Activated effector memory CD4-positive, alpha-beta T cell treated with anti-CD3 and anti-CD28 coated beads, Interleukin-2, amount 50 U/mL, for 16 hours (primary cell): Measurements from ENCODE around the gene TMEM131L.
"Not testable (repeated sequence)": the region's sequence is repeated elsewhere in the genome, so short reads cannot be mapped to it uniquely, and the experiment has no call there.

ENCODE experiments used
- DNase-seq: peaks from one replicate; pipeline ENCODE4 v3.0.0-alpha.2; 2020

Gene TMEM131L

DNA sequence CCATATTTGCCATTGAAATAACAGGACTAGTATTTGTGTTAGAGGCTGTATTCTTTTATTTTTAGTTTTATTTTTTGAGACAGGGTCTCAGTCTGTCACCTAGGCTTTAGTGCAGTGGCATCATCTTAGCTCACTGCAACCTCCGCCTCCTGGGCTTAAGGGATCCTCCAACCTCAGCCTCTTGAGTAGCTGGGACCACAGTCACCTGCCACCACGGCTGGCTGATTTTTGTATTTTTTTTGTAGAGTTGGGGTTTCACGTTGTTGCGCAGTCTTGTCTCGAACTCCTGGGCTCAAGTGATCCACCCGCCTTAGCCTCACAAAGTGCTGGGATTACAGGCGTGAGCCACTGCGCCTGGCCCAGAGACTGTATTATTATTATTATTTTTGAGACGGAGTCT, 15.3 kb downstream of the TMEM131L start:
- no peak for DNase-seq

GRCh38 chr4:153483432-153484418, 17.6 kb downstream of the TMEM131L start:
- DNase-seq, result no peak

DNA sequence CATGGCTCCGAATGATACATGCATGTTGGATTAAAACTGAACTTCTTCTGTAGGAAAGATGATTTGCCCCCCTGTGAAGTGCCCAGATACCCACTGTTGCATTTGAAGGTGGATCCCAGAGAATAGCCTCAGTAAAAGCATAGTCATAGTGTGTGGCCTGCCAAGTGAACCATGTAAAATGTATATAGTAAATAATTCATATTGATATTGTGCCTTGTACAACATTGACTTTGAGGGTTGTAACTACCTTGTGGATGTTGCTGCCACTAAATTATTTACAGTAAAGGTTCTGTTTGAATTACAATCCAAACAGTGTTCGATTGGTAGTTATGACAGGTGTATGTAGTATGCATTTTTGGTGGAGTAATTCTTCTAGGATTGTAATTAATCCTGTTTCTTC, 19.2 kb downstream of the TMEM131L start:
- DNase-seq, result no peak

DNA sequence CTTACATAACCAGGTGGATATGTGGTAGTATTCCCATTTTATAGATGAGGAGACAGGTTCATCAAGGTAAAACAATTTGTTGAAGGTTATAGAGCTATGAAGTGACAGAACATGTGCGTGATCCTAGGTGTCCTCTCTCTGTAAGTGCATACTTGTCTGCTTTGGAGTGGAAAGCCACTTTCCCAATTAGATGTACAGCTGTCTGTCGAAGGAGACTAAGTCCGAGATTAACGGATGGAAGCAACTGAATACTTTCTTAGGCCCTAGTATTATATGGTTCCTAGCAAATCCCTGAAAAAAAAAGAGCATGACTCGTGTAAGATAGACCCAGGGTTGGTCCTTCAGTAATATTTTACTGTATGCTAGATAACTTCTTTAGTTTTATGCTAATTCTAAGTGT, 19.7 kb downstream of the TMEM131L start:
- DNase-seq, result no peak

- DNase-seq, result peak; percentile 73
Measured at GRCh38 chr4:153486281-153487151, 20.4 kb downstream of the TMEM131L start.

- DNase-seq, result peak; percentile 91
Measured at GRCh38 chr4:153488006-153488891, 22.1 kb downstream of the TMEM131L start.

- no peak for DNase-seq
Measured at GRCh38 chr4:153489856-153490558, 23.8 kb downstream of the TMEM131L start.

- DNase-seq, result no peak
Measured at GRCh38 chr4:153490985-153491483, 24.9 kb downstream of the TMEM131L start.

DNA sequence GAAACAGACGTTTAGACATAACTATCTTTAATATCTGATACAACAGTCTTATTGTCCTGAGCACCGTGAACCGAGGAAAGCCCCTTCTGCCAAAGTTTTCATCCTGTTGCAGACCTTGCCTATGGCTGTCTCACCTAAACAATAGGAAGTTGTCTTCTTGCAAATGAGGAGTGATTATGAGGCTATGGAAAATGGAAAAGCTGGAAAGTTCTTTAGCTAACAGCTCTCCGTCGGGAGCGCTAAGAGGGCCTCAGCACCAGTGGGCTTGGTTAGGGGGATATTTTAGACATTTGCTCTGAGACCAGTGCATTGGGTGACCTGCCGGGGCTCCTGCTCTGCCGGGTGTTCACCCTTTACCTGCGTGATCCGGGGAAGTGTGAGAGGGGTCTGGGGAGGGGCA, 28.4 kb downstream of the TMEM131L start:
- DNase-seq, result no peak

GRCh38 chr4:153495480-153496193, 29.5 kb downstream of the TMEM131L start:
- no peak for DNase-seq

GRCh38 chr4:153497091-153497531, 31.0 kb downstream of the TMEM131L start:
- peak; percentile 78 for DNase-seq

GRCh38 chr4:153497988-153498967, 32.1 kb downstream of the TMEM131L start:
- DNase-seq, result no peak

- no peak for DNase-seq
Measured at GRCh38 chr4:153499005-153499404, 32.8 kb downstream of the TMEM131L start.

DNA sequence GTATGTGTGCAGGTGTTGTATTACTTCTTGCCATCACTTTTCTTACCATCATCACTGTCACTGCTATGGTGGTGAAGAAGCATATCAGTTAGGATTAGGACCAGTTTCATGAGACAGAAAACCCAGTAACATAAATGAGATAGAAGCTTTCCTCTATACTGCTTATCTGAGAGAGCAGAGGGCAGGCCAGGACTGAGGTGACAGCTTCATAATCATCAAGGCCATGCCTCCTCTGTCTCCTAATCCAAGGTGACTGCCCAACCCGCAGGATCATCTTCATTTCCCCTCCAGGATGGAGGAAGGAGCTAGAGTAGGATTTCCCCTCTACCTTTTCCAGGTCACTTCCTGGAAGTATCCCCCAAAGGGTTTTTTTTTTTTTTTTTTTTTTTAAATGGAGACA, 35.4 kb downstream of the TMEM131L start:
- DNase-seq, result no peak

DNA sequence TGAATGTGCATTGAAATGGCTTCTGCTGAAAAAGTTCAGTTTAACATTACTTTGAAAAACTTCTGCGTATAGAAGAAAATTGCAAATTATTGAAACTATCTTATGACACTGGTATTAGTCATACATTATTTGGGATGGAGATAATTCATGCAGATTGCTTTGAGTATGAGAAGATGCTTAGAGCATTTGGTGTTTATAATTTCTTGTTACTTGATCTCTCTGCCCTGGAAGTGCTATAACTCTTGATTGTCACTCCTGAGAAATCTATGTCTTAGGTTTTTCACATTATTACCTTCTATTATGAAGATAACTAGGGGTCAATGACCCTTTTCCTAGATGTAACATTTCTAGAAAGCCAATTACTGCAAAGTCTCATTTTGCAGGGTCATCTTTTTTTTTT, 36.4 kb downstream of the TMEM131L start:
- DNase-seq, result no peak

GRCh38 chr4:153506341-153507309, 40.5 kb downstream of the TMEM131L start:
- no peak for DNase-seq

- DNase-seq, result no peak
Measured at GRCh38 chr4:153507310-153508073, 41.3 kb downstream of the TMEM131L start.

- not testable (repeated sequence) for DNase-seq
Measured at GRCh38 chr4:153509212-153509611, 43.1 kb downstream of the TMEM131L start.
